Bronchial epithelial cell (primary cell): ENCODE results near the gene MTM1. TPM values are rescaled to one million over a fixed set of nuclear protein-coding genes. Genes with fewer than 3 reads are reported as not detected.

Experiments used
- DNase-seq: peaks from one replicate; pipeline ENCODE4 v3.0.0-alpha.2; 2010; ENCODE audit warnings: low read depth
- FAIRE-seq: peaks from 2 replicates; lab custom pipeline; 2011; peaks lifted over from hg19 to GRCh38; lab: Jason Lieb, UNC
- H3K27me3 ChIP-seq: 2 replicates; pipeline ENCODE4 v1.5.1; 2011; ENCODE audit warnings: low read length; ENCODE audit not compliant: control insufficient read depth, insufficient read depth
- H3K36me3 ChIP-seq: 2 replicates; pipeline ENCODE4 v1.5.1; 2011; ENCODE audit warnings: low read length; ENCODE audit not compliant: control insufficient read depth, insufficient read depth
- H3K4me3 ChIP-seq: 2 replicates; pipeline ENCODE4 v1.5.1; 2011; ENCODE audit warnings: mild to moderate bottlenecking, low read depth, low read length, control low read depth
- total RNA-seq: library from RNA; depleted of rRNA; stranded (reverse); fragments of >200 nt; gene quantifications from 2 replicates; pipeline ENCODE4 v1.2.1, GENCODE V29; 2014
- TF ChIP-seq, protein P1 (sequence below): IDR thresholded peaks from 2 replicates; pipeline ENCODE4 v1.5.1; 2011; ENCODE audit warnings: mild to moderate bottlenecking, moderate library complexity, low read length, control low read depth, inconsistent platforms; ENCODE audit not compliant: insufficient read depth, severe bottlenecking

The MTM1 gene
- total RNA-seq, 1 donor from 2014 or later = 11.3 TPM

DNA sequence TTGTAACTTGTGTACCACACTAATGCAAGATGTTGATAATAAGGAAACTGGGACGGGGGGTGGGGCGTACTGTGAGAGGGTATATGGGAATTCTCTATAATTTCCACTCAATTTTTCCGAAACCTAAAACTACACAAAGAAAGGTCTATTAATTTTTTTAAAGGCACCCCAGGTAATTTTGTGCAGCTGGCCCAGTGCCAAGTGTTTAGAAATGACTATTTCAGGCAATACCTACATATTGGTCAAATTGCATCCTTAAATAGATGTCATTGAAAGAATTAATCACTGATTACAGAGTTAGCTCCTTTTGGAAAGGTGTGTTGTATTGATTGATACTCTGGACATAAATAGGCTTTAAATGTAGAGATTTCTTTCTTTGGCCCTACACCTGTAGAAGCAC, 114.7 kb downstream of the MTM1 start:
- FAIRE-seq (no peak), DNase-seq (no peak)
- H3K36me3 ChIP-seq = no peaks in the 10 kb centered on the region

DNA sequence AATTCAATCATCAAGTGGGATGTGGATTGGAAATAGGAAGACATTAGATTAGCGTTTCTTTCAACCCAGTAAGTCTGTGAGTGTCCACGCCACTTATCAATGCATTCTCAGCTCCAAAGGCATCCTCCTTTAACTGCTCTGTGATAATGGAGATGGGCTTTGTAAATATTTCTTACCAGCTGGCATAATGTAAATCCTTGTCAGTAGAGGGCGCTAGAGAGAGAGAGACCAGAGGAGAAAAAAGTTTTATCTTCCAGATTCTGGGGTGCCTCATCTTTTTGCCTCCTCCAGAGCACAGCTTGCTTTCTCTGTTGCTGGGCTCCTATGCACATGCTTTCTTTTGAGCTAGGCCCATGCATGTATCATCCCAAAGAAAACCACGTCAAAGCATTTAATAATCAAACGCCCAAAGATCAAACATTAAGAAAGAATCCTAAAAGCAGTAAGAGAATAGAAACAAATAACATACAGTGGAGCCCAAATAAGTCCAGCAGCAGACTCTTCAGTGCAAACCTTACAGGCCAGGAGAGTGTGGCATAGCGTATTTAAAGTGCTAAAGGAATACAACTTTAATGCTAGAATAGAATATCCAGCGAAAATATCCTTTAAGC, 115.2 kb downstream of the MTM1 start:
- H3K4me3 ChIP-seq = no peak overlapping the region
- DNase-seq = no peak
- FAIRE-seq = no peak
- no peaks in the 10 kb centered on the region for H3K36me3 ChIP-seq
- no peaks in the 10 kb centered on the region for H3K27me3 ChIP-seq
- TF ChIP-seq, protein P1, sequence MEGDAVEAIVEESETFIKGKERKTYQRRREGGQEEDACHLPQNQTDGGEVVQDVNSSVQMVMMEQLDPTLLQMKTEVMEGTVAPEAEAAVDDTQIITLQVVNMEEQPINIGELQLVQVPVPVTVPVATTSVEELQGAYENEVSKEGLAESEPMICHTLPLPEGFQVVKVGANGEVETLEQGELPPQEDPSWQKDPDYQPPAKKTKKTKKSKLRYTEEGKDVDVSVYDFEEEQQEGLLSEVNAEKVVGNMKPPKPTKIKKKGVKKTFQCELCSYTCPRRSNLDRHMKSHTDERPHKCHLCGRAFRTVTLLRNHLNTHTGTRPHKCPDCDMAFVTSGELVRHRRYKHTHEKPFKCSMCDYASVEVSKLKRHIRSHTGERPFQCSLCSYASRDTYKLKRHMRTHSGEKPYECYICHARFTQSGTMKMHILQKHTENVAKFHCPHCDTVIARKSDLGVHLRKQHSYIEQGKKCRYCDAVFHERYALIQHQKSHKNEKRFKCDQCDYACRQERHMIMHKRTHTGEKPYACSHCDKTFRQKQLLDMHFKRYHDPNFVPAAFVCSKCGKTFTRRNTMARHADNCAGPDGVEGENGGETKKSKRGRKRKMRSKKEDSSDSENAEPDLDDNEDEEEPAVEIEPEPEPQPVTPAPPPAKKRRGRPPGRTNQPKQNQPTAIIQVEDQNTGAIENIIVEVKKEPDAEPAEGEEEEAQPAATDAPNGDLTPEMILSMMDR = peak; percentile 44

More for the DNA sequence above, 114.7 kb downstream of the MTM1 start:
- Histone ChIP-seq H3K27me3 (no peaks in the 10 kb centered on the region), H3K4me3 (no peak overlapping the region)
- TF ChIP-seq, protein P1 = no peak

DNA sequence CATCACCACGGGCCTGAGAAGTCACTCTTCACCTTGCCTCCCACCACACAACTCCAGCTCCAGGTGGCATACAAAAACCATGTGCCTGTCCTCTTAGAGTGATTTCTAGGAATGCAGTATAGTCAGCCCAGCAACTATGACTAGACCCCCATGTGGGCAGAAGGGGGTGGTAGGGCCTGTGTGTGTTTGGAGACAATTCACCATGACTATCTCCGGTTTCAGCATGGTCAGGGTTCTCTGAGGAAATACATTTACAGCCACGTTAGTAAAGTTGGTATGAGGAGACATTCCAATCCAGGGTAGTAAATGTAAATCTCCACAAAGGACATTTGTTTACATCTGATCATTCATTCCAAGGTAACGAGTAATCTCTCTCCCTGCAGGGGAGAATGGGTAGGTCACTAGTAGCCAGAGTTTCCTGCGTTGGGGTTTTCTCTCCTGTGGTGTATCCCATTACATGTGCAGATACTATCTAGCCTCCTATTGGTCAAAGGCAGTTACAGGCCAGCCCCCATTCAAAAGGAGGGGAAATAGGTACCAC, 120.6 kb downstream of the MTM1 start:
- DNase-seq (peak; percentile 95), FAIRE-seq (no peak)
- TF ChIP-seq, protein P1 = no peak
- H3K27me3 ChIP-seq = no peaks in the 10 kb centered on the region
- H3K36me3 ChIP-seq = no peaks in the 10 kb centered on the region
- H3K4me3 ChIP-seq = no peak overlapping the region

DNA sequence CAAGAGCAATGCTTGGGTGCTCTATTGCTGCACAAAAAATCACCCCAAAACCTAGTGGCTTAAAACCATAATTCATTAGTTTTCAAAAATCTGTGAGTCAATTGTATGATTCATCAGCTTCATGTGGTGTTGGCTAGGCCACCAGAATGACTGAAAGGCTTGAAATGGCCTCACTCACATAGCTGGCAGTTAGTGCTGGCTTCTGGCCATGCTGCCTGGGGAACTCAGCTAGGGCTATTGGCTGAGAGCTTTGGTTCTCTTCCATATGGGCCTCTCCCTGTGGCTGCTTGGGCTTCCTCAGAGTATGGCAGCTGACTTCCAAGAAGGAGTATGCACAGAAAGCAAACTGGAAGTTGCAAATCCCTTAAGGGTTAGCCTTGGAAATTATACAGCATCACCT, 121.7 kb downstream of the MTM1 start:
- TF ChIP-seq, protein P1 = no peak
- no peak overlapping the region for H3K4me3 ChIP-seq
- H3K27me3 ChIP-seq = no peaks in the 10 kb centered on the region
- H3K36me3 ChIP-seq = no peaks in the 10 kb centered on the region
- DNase-seq (peak; percentile 84), FAIRE-seq (peak; percentile 62)

DNA sequence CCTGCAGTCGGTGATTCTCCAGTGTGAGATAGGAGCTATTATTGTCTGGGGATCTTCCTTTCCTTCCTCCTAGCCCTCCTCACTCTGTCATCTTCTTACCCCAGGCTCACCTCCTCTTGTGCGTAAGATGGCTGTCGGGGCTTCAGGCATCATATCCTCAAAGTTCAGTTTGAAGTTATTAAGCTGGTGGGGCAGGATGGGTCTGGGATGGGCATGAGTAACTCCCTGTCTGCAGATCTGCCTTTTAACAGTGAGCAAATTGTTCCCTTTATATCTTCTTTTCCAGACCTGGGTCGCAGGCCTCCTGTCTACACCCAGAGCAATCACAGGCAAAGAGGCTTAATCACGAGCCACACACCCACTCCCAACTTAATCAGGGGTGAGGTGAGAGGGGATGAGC, 123.9 kb downstream of the MTM1 start:
- DNase-seq = no peak
- Histone ChIP-seq H3K4me3 (no peak overlapping the region), H3K27me3 (no peaks in the 10 kb centered on the region), H3K36me3 (no peaks in the 10 kb centered on the region)
- TF ChIP-seq, protein P1 = no peak
- no peak for FAIRE-seq
